NCI-H146 treated with DMSO at 0.1 percent for 48 hours (cell line): Measurements from ENCODE around the gene JSRP1.

Experiments
- DNase-seq: peaks from one replicate; lab custom pipeline; 2025; ENCODE audit not compliant: unreplicated experiment; lab: John Stamatoyannopoulos, UW

Gene JSRP1

DNA sequence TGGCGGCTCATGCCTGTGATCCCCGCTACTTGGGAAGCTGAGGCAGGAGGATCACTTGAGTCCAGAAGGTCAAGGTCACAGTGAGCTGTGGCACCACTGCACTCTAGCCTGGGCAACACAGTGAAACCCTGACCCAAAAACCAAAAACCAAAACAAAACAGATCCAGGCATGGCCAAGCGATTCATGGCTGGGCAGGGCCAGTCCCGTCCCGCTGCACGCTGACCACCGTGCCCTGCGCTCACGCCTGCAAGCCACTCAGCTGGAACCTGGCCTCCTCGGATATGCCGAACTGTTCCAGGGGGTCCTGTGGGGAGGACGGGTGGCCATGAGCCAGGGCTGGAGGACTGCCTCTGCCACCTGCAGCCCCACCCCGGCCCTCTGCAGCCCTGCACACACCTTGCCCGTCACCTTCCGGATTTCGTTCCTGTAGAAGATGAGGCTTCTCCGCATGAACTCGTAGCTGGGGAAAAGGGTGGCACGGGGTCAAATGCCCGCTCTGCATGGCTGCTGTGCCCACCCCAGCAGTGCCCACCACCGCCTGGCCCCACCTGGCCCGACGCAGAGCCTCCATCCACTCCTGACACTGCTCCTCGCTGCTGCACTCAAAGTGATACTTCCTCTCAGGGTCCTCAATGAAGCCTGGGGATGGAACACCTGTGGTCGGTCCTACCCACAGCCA lies 22.5 kb downstream of the JSRP1 start:
- no peak for DNase-seq

DNA sequence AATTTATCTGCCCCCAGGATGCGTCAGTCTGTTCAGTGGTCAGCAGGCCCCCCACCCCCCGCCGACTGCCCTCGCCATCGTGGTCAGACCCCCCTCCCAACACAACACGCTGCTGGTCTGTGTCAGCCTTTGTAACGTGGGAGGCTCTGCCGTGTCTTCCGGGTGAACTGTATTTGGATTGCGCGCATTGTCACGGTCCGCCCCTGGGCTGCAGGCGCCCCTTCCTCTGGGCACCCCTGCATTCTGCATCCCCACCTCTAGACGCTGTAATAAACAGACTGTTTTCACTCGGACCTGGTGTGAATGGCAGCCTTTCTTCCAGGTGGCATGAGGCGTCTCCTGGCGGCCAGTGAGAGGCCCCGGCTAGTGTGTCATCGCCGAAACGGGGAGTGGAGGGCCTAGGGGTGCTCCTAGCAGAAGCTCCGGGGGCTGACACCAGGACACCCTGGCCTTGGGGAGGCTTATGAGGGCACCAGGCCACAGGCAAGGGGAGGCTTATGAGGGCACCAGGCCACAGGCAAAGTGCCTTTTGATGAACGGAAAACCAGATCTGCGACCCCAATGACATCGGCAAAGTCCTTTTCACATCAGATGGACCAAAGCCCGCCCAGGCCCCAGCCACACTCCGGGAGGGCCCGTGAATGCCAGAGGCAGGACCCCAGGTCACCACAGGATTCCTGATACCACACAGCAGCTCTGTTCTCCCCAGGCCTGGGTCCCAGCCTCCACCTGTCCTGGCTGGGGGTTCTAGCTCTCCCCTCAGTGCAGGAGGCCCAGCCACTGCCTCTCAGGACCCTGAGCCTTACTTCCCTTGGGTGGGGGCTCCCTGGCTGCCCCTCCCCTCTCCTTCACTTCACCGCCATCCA lies 23.7 kb downstream of the JSRP1 start:
- no peak for DNase-seq

DNA sequence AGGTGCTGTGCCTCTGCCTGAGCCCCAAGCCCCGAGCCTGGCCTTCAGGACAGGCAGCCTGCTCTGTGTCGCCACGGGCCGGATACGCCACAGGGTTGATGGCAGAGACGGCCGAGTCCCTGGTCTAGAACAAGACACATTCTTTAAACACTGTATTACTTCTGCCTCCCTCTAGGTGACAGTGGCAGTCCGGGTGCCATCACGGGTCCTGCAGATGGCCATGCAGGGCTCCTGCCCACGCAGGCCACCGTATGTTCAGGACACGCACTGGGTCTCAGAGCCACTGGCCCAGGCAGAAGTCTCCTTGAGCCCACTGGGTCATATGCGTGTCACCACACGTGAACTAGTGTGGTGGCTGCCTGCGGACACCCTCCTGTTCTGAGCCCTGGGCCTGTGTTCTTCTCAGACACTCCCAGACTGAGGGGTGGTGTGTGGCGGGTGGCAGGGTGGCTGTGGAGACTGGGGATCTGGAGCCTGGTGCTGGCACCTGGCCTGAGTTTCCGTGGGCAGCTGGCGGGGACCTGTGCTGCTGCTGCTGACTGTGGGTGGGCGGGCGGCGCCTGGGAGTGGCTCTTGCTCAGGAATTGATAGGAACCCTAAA lies 24.5 kb downstream of the JSRP1 start:
- DNase-seq, result no peak

DNA sequence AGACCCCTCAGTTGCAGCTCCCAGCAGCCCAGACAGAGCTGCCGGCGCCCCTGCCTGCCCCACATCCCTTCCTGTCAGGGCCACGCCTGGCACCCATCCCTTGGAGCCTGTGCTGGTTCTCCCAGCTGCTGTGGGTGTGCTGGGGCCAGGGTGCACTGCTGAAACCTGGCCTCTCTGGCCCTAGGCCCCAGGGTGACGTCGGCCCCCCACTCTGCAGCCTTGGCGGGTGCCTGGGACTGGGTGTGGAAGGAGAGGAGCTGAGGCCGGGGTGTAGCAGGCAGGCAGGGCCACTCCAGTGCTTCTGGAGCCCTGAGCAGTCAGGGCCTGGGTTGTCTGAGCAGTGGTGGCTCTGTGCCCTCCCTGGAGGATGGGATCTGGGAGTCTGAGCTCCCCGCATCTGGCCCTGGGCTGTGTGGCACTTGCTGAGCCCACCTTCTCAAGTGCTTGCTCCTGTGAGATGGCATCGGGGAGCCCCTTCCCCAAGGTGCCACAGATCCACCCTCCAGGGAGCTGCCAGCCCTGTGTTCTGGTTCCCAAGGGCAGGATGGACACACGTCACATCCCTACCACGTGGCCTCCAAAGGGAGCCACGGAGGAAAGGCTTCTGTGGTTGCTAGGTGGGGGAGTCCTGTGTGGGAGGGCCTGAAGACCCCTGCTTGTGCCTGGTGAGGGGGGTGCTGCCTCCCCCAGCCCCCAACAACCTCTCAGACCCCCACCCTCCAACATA lies 25.2 kb downstream of the JSRP1 start:
- DNase-seq, result no peak

DNA sequence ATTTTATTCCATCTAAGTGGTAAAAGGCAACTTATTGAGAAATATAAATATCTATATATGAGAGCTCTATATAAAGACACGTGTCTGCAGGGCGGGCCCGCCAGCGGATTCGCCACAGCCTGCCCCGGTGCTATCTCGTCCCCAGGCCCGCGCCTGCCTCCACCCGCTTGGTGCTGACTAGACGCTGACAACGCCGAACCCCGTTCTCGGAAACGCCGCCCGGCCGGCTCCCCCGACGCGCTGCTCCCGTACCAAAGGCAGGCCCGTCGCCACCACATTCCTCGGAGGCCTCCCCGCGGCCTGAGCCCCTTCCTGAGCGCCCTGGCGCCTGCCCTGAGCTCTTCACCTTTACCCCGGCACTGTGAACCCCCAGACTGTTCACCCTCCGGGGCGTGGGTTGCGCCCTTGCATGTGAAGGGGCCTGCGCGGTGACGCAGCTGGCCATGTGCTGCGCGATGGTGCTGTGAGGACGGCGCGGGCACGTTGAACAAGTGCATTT lies 26.1 kb downstream of the JSRP1 start:
- no peak for DNase-seq

DNA sequence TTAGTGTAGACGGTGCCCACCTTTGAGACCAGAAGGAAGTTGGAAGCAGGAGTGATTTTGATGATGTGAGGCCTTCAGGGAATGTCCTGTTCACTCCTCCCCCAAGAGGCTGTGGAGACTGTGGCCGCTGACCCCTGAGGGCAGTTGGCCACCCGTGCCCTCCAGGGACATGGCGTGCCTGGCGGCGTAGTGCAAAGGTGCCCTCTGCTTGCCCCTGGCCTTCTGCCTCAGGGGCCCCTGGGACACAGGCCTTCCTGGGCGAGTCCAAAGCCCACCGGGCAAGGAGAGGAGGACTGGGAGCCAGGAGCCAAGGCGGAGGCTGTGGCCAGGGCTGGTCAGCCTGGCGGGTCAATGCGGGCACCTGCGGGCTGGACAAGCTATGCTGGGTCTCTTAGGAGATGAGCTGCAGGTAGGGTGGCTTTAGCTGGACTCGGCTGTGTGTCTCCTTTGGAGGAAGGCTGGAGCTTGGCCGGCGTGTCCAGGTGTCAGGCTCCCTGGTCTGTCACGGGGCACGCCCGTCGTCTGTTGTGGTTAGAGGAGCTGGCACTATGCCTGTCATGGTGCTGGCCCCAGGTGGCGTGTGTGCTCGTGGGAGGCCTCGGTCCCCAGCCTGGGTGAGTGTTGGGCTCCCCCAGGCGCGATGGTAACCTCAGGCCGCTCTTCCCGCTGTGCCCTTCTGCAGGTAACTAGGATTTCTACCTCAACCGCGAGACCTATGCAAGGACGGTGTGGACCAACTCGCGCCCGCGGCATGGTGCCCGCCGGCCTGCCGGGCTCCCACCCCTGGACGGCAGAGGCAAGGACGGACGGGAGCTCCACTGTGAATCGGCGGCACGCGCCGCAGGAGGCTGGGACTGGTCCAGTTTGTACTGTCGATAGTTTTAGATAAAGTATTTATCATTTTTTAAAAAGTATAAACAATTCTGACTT lies 26.8 kb downstream of the JSRP1 start:
- no peak for DNase-seq

DNA sequence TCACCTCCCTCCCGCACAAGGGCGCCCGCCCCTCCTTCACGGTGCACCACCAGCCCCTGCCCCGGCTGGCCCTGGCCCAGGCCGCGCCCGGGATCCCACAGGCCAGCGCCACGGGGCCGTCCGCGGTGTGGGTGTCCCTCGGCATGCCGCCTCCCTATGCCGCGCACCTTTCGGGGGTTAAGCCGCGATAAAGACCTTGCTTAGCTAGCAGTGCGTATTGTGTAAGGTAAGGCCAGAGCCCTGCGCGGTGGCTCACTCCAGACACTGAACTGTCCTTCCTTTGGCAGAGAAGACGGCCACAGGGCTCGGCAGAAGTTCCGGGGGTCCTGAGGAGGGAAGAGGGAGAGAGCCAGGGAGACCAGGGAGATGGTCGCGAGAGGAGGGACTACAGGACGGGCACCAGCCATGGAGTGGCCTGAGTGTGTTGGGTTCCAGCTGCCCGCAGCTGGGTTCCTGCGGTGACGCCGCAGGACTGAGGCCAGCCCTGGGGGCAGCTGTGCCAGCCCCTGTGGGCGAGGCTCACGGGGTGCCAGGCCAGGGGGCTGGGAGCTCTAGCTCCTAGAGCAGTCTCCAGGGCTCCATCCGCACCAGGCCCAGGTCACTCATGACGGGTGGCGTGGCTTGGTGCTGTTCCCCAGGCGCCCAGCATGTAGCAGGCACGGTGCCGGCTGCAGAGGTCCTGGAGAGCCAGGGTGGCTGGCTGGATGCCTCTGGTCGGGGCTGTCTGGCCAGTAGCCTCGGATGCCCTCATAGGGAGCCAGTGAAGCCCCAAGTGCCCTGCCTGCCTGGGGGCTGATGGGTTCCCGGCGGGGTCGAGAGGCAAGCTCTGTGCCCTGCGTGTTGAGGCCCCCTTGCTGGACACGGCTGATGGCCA lies 27.8 kb downstream of the JSRP1 start:
- no peak for DNase-seq

DNA sequence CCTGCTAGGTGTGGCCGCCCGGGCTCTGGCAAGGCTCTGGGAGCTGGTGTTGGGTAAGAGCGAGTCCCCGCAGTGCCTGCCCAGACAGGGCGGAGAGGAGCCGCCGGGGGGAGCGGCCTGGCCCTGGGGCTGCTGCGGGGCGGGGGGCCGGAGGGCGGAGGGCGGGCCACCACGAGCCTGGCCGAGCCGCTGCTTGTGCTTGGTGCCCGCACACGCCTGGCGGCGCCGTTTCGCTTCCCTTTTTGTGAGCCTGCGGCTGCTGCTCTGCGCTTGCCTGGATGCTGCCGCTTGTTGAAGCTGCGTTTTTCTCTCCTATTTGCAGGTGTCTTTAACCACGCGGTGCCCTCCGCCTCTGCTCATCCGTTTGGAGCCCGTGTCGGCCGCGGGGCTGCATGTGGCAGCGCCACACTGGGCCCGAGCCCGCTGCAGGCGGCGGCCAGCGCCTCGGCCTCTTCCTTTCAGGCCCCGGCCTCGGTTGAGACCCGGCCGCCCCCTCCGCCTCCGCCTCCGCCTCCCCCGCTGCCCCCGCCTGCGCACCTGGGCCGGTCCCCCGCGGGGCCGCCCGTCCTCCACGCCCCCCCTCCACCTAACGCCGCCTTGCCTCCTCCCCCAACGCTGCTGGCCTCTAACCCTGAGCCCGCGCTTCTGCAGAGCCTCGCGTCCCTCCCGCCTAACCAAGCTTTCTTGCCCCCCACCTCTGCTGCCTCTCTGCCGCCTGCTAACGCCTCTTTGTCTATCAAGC lies 28.6 kb downstream of the JSRP1 start:
- DNase-seq, result no peak

DNA sequence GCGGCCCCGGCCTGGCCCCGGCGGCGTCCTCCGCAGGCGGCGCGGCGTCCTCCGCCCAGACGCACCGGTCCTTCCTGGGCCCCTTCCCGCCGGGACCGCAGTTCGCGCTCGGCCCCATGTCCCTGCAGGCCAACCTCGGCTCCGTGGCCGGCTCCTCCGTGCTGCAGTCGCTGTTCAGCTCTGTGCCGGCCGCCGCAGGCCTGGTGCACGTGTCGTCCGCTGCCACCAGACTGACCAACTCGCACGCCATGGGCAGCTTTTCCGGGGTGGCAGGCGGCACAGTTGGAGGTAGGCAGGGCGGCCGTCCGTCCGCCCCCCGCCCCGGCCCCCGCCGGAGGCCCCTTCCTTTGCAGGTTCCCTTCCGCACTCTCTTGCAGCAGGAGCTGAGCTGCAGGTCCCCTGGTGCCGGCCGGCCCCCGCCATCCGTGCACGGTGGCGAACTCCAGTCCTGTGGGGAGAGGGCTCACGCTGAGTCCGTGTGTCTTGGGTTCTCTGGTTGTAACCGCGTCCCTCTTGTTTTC lies 29.3 kb downstream of the JSRP1 start:
- no peak for DNase-seq

DNA sequence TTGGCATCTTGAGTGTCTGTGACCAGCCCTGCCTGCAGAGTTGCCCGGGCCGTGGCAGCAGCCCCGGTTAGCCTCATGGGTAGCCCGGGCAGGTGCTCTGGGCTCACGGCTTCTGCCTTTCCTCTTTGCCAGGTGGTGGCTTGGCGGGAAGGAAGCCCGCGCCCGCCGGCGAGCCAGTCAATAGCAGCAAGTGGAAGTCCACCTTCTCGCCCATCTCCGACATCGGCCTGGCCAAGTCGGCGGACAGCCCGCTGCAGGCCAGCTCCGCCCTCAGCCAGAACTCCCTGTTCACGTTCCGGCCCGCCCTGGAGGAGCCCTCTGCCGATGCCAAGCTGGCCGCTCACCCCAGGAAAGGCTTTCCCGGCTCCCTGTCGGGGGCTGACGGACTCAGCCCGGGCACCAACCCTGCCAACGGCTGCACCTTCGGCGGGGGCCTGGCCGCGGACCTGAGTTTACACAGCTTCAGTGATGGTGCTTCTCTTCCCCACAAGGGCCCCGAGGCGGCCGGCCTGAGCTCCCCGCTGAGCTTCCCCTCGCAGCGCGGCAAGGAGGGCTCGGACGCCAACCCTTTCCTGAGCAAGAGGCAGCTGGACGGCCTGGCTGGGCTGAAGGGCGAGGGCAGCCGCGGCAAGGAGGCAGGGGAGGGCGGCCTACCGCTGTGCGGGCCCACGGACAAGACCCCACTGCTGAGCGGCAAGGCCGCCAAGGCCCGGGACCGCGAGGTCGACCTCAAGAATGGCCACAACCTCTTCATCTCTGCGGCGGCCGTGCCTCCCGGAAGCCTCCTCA lies 30.0 kb downstream of the JSRP1 start:
- DNase-seq, result no peak

DNA sequence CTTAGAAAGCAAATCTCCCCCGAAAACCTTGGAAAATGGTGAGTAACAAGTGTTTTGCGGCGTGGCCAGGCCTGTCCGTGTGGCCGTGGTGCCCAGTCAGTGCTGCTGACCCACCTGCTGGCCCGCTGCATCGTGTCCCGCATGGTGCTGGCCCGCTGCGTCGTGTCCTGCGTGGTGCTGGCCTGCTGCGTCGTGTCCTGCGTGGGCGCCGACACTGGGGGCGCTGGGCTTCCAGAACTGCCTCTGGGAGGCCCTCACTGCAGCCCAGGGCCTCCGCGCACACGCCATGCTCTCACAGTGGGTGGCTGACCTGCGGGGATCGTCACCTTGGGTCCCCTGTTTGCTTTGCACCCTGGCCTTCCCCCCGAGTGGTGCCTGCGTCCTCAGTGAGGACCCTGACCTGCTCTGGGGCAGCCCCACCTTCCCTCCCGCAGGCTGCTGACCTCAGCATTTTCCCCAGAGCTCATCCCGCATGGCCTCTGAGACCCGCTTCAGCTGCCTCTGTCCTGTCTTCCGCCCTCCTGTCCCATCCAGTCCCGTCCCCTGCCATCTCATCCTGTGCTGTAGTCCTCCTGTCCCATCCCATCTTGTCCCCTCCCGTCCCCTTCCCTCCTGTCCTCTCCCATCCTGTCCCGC lies 30.7 kb downstream of the JSRP1 start:
- DNase-seq, result no peak

DNA sequence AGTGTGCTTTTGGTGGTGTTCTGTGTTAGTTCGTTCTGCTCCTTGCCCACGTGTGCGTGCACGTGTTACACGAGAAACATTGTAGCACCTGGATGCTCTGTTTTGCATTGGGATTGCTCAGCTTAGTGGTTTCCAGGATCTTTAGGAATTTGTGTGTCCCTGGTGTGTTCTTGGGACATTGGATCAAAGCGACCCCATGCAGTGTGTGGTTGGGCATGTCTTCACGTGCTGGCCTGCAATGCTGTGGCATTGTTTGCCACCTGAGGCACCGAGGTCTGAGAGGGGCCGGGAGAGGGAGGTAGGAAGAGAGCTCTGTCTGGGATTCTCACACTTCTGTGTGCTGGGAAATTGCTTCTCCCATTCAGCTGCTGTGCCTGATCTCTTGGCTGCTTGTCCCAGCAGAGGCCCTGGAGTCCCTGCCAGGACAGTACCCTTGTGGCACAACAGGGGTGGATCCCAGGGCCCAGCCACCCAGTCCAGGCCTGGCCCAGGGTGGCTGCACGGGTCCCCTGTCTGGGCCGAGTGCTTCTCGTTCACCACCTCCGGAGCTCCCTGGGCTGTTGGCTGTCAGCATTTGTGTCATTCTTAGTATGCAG lies 31.4 kb downstream of the JSRP1 start:
- no peak for DNase-seq

DNA sequence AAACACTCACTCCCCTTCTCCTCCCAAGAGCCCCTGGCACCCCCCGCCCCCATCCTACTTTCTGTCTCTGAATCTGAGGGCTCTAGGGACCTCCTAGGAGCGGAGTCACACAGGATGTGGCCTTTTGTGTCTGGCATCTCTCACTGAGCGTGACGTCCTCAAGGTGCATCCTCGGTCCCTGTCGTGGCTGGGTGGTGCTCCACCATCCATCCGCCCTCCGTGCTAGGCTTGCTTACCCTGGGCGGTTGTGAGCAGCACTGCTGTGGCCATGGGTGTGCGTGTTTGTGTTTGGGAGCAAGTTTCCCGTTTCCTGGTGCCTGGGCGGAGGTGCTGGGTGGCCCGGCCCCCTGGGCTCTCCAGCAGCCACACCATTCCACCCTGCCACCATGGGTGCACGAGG lies 32.3 kb downstream of the JSRP1 start:
- no peak for DNase-seq

DNA sequence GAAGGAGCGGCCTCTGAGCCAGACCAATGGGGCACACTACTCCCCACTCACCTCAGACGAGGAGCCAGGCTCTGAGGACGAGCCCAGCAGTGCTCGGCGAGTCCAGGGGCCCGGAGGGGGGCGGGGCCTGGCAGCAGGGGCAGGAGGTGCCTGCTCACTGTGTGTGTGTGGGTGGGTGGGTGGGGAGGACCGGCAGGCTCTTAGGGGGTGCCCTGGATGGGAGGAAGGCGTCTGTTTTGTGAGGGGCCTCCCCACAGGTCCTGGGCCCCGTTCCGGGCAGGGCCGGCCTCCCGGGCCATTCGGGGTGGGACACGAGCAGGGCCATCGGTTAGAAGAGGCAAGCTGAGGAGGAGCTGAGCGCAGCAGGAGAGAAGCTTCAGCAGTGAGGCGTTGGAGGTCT lies 32.8 kb downstream of the JSRP1 start:
- no peak for DNase-seq

DNA sequence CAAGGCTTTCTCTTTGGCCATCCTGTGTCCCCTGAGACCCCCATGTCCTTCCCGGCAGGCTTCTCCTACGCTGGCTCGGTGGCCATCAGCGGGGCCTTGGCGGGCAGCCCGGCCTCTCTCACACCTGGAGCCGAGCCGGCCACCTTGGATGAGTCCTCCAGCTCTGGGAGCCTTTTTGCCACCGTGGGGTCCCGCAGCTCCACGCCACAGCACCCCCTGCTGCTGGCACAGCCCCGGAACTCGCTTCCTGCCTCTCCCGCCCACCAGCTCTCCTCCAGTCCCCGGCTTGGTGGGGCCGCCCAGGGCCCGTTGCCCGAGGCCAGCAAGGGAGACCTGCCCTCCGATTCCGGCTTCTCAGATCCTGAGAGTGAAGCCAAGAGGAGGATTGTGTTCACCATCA lies 34.3 kb downstream of the JSRP1 start:
- no peak for DNase-seq

DNA sequence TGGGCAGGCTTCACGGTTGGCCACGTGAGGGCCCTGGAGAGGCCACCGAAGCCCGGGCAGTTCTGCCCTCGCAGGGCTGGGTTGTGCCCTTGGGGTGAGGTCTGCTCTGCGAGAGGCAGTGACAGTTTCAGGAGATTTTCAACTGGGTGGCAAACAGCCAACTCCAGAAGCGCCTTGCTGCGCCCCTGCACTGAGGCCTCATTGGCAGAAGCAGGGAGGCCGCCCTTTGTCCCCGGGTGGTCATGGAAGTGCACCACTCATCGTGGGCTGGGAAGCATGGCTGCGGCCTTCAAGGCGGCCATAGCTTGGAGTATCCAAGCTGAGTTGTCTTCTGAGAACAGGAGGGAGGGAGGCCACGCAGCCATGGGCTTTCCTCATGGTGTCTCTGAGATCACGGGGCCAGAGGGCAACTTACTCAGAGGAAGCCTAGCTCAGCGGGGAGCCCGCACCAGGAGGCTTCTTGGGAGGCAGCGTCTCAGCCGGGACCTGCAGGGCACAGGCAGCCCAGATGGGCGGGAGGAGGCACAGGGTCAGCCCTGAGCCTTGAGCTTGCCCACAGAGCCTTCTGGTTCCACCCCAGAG lies 34.9 kb downstream of the JSRP1 start:
- DNase-seq, result no peak
